Measurements from ENCODE around the gene PIH1D2. TPM values are rescaled to one million over a fixed set of nuclear protein-coding genes. Genes with fewer than 3 reads are reported as not detected.

Gene PIH1D2
- total and polyA plus RNA-seq, 9 of the 15 experiments (the other 6 are each of a cell fraction or from before 2014, with no cell fraction given) = 1.5 to 5.4 (median 3.0) TPM

GRCh38 chr11:112044961-112045360 lies 28.9 kb downstream of the PIH1D2 start (continued):
- TF ChIP-seq PATZ1 (CRISPR knock-in tag; IDR thresholded peaks at IDR 0.05; ENCODE audit: borderline replicate concordance) (no peak), HNRNPLL (IDR thresholded peaks at IDR 0.05; ENCODE audit: low read depth, low read length, poor library complexity, severe bottlenecking) (no peak), SREBF2 (CRISPR knock-in tag; IDR thresholded peaks at IDR 0.05) (no peak), SMAD1 (IDR thresholded peaks at IDR 0.05; ENCODE audit: low read depth, low read length, partially characterized antibody) (no peak), KAT2B (IDR thresholded peaks at IDR 0.05; ENCODE audit: low read depth, low read length) (no peak), FOXA3 (CRISPR knock-in tag; conservative IDR thresholded peaks at IDR 0.05 in 1 of 2, IDR thresholded peaks at IDR 0.05 in 1 of 2) (no peak), KLF1 (tag; IDR thresholded peaks at IDR 0.05) (no peak), ZBTB33 (CRISPR knock-in tag; IDR thresholded peaks at IDR 0.05) (0 out of 2 replicates have a peak, but pooled peaks have one; percentile 49), NR2C1 (IDR thresholded peaks at IDR 0.05) (no peak), NR2C1 (tag; IDR thresholded peaks at IDR 0.05) (no peak), RCOR1 (IDR thresholded peaks at IDR 0.05; ENCODE audit: borderline replicate concordance in 1 of 2, low read depth in 2 of 2, low read length in 2 of 2) (peak; percentile 66 to 86; a peak in 3 of 4 replicates), RBM14 (IDR thresholded peaks at IDR 0.05; ENCODE audit: borderline replicate concordance, insufficient read depth, low read depth, low read length) (no peak), ZZZ3 (IDR thresholded peaks at IDR 0.05) (no peak), POU5F1 (IDR thresholded peaks at IDR 0.05; ENCODE audit: borderline replicate concordance, low read depth, low read length, partially characterized antibody) (no peak), USF1 (CRISPR knock-in tag; IDR thresholded peaks at IDR 0.05) (no peak), DEAF1 (CRISPR knock-in tag; IDR thresholded peaks at IDR 0.05) (no peak), BACH1 (tag; IDR thresholded peaks at IDR 0.05) (peak; percentile 86; the same call in 1 of the 2 replicates), HDAC3 (IDR thresholded peaks at IDR 0.05; ENCODE audit: borderline replicate concordance, partially characterized antibody) (peak; percentile 46), POLR2AphosphoS5 (IDR thresholded peaks at IDR 0.05; ENCODE audit: control insufficient read depth, insufficient read depth, low read depth, low read length) (peak; percentile 65; the same call in 1 of the 2 replicates), NONO (IDR thresholded peaks at IDR 0.05; ENCODE audit: low read depth in 2 of 2, low read length in 1 of 2) (no peak)
